Adrenal gland (tissue), 5 donors: Measurements from ENCODE around the gene SEMA6A.

ENCODE experiments used
- POLR2A ChIP-seq, 2 donors: fragments of 450-650 bp; IDR thresholded peaks; one replicate each; pipeline ENCODE4 v1.6.1; 2017; ENCODE audit warnings: antibody characterized with exemption in 2 of 2, mild to moderate bottlenecking in 2 of 2, moderate library complexity in 1 of 2
- TF ChIP-seq, protein P1 (sequence below), 6 experiments: fragments of 450-650 bp in 4 of 6; fragments of 200-600 bp in 2 of 6; sonication (generic) in 1 of 6; IDR thresholded peaks; 1 replicate in 5 of 6; 2 replicates in 1 of 6; pipeline versions ENCODE4 v1.5.1 to v1.8.0; 2016 to 2021; ENCODE audit warnings: antibody characterized with exemption in 6 of 6, mild to moderate bottlenecking in 2 of 6, moderate library complexity in 1 of 6
- donor health status: DM: no; HTN: no; CAD: no.

DNA sequence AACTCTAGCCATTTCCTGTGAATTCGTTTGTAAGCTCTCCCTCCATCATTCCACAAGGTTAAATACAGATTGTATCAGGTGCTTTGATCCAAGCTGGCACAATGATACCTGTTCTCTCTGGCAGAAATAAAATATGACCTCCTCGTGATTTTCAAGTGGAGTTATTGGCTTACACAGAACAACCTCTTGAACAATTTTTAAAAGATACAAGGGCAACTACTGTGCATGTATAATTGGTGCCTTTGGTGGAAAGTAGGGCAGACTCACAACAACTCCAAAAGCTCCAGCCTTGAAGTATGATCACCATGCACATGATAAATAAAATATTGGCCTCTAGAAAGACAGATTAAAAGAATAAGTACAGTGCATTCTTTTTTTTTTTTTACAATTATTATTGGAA, 106.0 kb downstream of the SEMA6A start:
- TF ChIP-seq, protein P1, sequence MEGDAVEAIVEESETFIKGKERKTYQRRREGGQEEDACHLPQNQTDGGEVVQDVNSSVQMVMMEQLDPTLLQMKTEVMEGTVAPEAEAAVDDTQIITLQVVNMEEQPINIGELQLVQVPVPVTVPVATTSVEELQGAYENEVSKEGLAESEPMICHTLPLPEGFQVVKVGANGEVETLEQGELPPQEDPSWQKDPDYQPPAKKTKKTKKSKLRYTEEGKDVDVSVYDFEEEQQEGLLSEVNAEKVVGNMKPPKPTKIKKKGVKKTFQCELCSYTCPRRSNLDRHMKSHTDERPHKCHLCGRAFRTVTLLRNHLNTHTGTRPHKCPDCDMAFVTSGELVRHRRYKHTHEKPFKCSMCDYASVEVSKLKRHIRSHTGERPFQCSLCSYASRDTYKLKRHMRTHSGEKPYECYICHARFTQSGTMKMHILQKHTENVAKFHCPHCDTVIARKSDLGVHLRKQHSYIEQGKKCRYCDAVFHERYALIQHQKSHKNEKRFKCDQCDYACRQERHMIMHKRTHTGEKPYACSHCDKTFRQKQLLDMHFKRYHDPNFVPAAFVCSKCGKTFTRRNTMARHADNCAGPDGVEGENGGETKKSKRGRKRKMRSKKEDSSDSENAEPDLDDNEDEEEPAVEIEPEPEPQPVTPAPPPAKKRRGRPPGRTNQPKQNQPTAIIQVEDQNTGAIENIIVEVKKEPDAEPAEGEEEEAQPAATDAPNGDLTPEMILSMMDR (IDR thresholded peaks at IDR 0.05): no peak
- TF ChIP-seq POLR2A (IDR thresholded peaks at IDR 0.05): no peak
